GM19193 (cell line): ENCODE data around the gene APBA1.

Experiments used
- POLR2A ChIP-seq: IDR thresholded peaks from 4 replicates; pipeline ENCODE4 v1.6.1; 2011; ENCODE audit not compliant: insufficient read depth, insufficient read length; ENCODE audit errors: extremely low read depth

APBA1 gene

DNA sequence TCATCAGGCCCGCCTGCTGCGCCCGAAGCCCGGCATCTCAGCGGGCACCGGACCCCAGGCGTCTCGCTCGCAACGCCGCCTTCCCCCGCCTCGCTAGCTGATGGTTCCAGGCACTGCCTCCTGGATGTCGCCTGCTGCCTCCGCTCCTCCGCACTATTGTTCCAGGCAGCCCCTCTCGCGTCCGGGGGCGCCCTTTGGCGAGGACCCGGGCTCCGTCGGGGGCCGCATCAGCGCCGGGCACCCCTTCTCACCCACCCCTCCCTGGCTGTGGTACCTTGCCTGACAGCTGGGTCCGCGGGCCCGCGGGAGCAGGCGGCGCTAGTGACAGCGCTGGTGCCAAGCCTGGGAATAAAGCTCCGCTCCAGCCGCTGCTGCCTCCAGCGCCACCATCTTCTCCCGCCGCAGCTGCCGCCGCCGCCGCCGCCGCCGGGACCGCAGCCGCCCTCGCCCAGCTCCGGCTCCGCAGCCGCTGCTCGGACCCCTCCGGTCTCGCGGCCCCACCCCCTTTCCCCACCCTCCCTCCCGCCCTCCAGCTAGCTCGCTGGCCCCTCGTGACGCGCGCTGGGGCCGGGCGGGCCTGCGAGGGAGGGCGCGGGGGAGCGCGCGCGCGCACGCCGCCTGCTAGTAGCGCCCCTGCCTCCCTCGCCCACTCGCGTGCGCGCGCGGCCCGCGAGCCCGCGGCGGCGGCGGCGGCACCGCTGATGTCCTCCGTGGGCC lies at the start of gene APBA1:
Gene APBA1 (minus strand): TSS at position 493 of the 717 bp plus-strand sequence.
- TF ChIP-seq POLR2A, result no peak

DNA sequence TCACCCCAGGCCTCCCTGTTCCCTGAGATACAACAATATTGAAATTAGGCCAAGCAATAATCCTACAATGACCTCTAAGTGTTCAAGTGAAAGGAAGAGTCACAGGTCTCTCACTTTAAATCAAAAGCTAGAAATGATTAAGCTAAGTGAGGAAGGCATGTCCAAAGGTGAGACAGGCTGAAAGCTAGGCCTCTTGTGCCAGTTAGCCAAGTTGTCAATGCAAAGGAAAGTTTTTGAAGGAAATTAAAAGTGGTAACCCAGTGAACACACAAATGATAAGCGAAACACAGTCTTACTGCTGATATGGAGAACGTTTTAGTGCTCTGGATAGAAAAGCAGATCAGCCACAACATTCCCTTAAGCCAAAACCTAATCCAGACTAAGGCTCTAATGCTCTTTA lies 47.8 kb upstream of the APBA1 start:
- no peak for TF ChIP-seq POLR2A

GRCh38 chr9:69719367-69719766 lies 47.2 kb upstream of the APBA1 start:
- TF ChIP-seq POLR2A, result no peak

- no peak for TF ChIP-seq POLR2A
These were observed 46.0 kb upstream of the APBA1 start for GRCh38 chr9:69718218-69718617.

DNA sequence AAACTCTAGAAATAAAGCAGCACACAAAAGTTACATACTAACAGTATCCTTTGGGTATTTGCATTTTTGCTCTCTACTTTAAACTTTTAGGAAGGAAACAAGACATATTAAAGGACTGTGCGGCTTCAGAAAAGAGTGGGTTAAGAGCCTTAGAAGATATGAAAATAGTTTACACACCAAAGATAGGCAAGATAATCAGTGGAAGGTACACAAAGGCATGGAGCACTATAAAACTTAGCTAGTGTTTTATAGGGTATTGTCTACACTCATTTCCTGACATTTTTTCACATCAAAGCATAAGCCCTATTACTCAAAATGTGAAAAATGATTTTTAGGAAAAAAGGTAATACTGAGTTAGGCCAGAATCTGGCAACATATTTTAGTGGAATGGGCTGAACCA lies 43.7 kb upstream of the APBA1 start:
- TF ChIP-seq POLR2A, result no peak

DNA sequence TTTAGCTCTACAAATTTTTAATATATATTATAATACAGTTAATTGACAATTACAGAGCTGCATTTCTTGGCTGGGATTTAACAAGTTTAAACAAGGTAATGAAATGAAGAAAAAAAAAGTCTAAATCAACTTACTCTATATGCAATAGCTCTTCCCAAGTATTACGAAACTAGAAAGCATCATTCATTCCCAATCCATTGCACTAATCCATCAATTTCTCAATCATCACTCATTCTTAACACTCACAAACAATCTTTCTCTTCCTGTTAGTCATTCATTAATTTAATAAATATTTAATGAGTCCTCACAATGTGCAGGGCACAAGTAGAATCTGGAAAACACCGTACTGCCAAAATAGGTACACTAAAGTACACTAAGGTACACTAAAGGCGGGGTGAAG lies 42.9 kb upstream of the APBA1 start:
- TF ChIP-seq POLR2A, result no peak

GRCh38 chr9:69697475-69697874 lies 25.3 kb upstream of the APBA1 start:
- TF ChIP-seq POLR2A, result no peak

- no peak for TF ChIP-seq POLR2A
These were observed 24.6 kb upstream of the APBA1 start for GRCh38 chr9:69696802-69697201.

DNA sequence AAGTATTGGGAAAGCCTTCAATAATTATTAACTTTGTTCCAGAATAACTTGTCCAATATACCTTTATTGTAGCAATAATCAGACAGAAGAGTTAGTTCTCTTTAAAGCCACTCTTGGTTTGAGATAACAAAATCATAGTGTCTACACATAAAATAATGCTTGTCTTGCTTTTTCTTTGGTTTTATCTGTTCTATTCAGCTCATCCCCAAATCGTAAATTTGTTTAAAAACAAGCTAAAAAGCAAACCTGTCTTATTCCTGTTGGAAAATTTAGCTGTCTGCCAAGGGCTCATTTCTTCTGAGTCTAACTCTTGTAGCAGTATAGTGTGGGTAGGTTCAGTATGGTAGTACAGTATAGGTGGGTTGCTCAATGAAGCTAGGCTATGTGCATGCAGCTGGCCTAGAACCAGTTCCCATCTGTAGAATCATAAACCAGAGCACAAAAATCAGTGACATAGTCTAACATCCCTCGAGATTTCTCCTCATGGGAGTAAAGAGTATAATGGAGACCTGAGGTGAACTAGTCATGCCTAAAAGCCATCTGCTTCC lies 17.9 kb upstream of the APBA1 start:
- TF ChIP-seq POLR2A, result no peak

DNA sequence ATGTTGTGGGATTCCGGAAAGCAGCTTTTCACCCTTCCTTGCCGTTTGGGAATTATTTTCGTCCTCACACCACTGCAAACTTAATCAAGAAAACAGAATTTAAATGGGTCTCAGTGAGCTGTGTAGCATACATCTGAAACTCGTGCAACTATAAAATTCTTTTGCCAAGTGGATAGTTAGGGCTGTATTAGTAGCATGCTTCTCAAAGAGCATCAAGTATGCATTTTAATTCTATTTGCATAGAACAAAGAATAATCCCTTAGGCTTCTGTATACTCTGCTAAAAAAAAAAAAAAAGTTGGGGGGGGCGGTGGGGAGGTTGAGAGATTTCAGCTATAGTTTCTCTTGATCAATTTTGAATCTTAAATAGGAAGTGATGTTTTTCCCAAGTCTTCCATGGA lies 11.8 kb upstream of the APBA1 start:
- no peak for TF ChIP-seq POLR2A

GRCh38 chr9:69678843-69679538 lies 6.8 kb upstream of the APBA1 start:
- no peak for TF ChIP-seq POLR2A

DNA sequence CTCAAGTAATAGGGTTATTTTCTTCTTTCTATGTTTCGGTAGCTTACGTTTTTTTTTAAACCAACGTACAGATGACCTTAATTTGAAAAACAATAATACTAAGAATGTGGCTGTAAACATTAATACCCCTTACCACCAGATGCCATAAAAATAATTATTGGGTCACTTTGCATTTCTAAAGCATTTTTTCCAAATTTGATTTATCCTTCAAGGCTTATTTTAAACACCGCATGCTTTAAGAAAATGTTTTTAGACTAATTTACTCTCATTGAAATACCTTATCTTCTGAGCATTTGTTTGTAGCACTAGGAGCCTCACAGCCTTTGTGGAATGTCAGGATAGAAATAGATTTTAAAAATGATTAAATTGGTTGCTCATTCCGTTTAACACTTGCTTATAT lies 5.8 kb upstream of the APBA1 start:
- no peak for TF ChIP-seq POLR2A

DNA sequence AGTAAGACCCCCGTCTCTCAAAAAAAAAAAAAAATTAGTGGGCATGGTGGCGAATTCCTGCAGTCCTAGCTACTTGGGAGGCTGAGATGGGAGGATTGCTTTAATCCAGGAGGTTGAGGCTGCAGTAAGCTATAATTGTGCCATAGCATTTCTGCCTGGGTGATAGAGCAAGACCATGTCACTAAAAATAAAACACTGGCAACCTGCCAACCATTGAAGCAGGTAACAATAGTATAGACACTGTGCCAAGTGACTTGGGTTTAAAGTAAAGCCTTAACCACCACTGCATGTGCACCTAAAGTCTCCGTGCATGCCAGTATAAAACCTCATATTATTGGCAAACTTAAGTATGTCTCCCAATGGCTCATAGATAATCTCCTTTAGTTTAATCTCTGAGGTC lies 3.4 kb upstream of the APBA1 start:
- TF ChIP-seq POLR2A, result no peak

DNA sequence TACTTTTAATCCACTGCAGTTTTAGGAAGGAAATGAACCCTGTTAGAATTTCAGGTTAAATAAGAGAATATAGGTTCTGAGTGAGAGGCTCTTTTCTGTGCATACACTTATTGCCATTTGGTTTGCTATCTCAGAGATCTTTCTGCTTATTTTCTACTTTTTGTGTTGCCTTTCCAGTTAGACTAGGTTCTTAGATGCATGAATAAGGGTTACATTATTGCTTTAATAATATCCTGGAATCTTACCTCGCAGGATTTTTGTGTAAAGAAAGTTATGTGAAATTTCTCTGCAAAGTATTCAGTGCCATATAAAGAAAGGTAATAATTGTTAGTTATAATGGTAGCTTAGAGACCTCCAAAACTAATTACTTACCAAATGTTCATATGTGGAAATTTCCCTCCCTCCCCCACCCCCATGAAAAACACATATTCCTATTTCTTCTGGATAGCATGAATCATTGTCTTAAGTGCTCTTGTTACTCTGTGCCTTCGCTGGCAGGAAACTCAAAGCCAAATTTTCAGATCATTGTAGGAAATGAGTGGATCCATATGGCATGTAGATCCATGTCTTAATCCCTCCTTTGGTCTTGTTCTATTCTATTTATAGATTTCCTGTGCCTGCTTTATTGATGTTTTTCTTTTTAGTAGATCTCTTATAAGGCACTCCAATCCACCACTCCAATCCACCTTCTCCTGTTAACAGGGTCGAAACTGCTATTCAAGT lies 2.7 kb upstream of the APBA1 start:
- no peak for TF ChIP-seq POLR2A

GRCh38 chr9:69674112-69674685 lies 2.0 kb upstream of the APBA1 start:
- no peak for TF ChIP-seq POLR2A

GRCh38 chr9:69673311-69673640 lies 1.1 kb upstream of the APBA1 start:
- no peak for TF ChIP-seq POLR2A

DNA sequence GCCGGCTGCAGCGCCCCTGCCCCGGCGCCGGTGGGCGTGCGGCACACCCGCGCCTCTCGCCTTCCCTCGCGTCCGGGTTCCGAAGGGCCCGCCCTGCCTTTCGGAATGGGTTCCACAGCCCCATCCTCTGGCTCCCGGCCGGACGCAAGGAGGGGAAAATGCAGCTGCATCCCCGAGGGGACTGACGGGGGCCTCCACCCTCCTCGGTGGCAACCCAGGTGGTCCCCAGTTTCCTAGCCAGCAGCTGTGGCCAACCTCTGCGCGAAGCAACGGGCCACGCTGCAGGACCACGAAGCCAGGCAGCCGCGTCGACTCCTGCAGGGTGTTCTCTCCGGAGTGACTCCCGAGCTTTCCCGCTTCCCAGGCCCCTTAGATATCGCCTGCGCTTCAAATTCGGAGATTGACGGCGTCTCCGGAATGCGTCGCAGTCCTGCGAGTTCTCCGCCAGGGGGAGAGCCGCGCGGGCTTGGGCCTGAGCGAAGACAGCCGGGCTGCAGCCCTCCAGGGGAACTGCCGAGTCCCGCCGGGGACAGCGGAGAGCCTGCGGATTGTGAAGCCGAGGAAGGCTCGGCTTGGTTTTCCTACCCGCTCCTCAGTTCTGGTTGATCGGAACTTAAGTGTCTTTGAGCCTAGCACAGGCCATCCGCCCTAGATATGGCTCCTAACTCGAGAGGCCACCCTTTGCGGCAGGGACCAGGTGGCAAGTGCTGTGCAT lies 582 bp upstream of the APBA1 start:
- no peak for TF ChIP-seq POLR2A
